ENCODE data around the gene DBT. TPM values are rescaled to one million over a fixed set of nuclear protein-coding genes. Genes with fewer than 3 reads are reported as not detected.

The DBT gene
- total RNA-seq, 6 donors from 2014 or later, result 4.4 to 17.1 (median 9.8) TPM

- Histone ChIP-seq H3K27me3 (no peaks in the 10 kb centered on the region), H3K27ac (no peak overlapping the region), H3K4me1 (peaks cover 5 to 12% (median 7%) of the 10 kb centered on the region in 4 donors), H3K9me3 (no peaks in the 10 kb centered on the region), H3K36me3 (no peaks in the 10 kb centered on the region), H3K4me3 (no peak overlapping the region)
- TF ChIP-seq POLR2AphosphoS5 (IDR thresholded peaks at IDR 0.05), result no peak
- TF ChIP-seq CTCF (IDR thresholded peaks at IDR 0.05), result no peak
- no peak for TF ChIP-seq POLR2A (IDR thresholded peaks at IDR 0.05)
- ATAC-seq (ENCODE audit: low FRiP score in 2 of 2) (no peak), DNase-seq (peak in 1 of 2 donors; percentile 75)
- WGBS, 2 donors, result 58 to 68% methylated on average over 10 of the region's 10 CpGs
These were observed 3.9 kb upstream of the DBT start for GRCh38 chr1:100253552-100253951.

DNA sequence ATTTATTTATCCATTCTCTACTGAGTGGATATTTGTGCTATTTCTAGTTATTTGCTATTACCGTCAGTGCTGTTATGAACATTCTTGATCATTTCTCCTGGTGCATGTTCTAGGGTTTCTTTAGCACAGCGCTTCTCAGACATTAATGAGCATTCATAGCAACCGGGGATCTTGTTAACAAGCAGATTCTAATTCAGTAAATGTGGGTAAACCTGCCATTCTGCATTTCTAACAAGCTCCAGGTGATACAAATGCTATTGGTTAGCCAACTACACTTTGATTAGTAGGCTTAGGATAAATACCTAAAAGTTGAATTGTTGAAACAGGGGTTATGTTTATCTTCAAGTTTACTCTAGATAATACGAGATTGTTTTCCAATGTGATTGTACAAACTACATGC lies 3.3 kb upstream of the DBT start:
- H3K27me3 ChIP-seq, result no peaks in the 10 kb centered on the region
- H3K4me3 ChIP-seq, result no peak overlapping the region
- no peaks in the 10 kb centered on the region for H3K36me3 ChIP-seq
- H3K27ac ChIP-seq, result no peak overlapping the region
- H3K9me3 ChIP-seq, result no peaks in the 10 kb centered on the region
- DNase-seq (no peak), ATAC-seq (ENCODE audit: low FRiP score in 2 of 2) (no peak)
- WGBS, 2 donors, result 70 to 77% methylated on average over 4 of the region's 4 CpGs
- peaks cover 9 to 16% (median 13%) of the 10 kb centered on the region in 4 donors for H3K4me1 ChIP-seq
- TF ChIP-seq EP300 (IDR thresholded peaks at IDR 0.05), result no peak
- TF ChIP-seq CTCF (IDR thresholded peaks at IDR 0.05), result no peak

DNA sequence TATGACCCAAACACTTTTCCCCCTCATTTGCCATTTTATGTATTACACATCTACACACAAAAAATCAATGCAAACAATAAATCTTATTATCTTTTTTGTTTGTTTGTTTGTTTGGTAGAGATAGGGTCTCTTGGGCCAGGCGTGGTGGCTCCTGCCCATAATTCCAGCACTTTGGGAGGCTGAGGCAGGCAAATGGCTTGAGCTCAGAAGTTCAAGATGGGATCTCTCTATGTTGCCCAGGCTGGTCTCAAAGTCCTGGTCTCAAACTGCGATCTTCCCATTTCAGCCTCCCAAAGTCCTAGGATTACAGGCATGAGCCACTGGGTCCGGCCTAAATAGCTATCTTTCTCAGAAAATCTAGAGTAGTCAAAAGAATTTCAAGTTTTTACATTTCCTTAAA lies 1.2 kb upstream of the DBT start:
- TF ChIP-seq CTCF (IDR thresholded peaks at IDR 0.05) (no peak), EP300 (IDR thresholded peaks at IDR 0.05) (no peak)
- WGBS, 2 donors, result 95 to 96% methylated on average over 3 of the region's 3 CpGs
- Histone ChIP-seq H3K4me3 (no peak overlapping the region), H3K27ac (no peak overlapping the region), H3K4me1 (peaks cover 9 to 16% (median 13%) of the 10 kb centered on the region in 4 donors), H3K27me3 (no peaks in the 10 kb centered on the region), H3K36me3 (no peaks in the 10 kb centered on the region), H3K9me3 (no peaks in the 10 kb centered on the region)
- no peak for ATAC-seq (ENCODE audit: low FRiP score in 2 of 2)
- no peak for DNase-seq

- H3K36me3 ChIP-seq, result no peaks in the 10 kb centered on the region
- TF ChIP-seq EP300 (IDR thresholded peaks at IDR 0.05) (no peak), POLR2A (IDR thresholded peaks at IDR 0.05) (no peak), CTCF (IDR thresholded peaks at IDR 0.05) (no peak), POLR2AphosphoS5 (IDR thresholded peaks at IDR 0.05) (no peak)
- H3K27ac ChIP-seq, result peak overlapping the region; percentile 75 to 91 (median 86)
- no peak for ATAC-seq (ENCODE audit: low FRiP score in 2 of 2)
- no peaks in the 10 kb centered on the region for H3K27me3 ChIP-seq
- H3K4me1 ChIP-seq, result peaks cover 9 to 16% (median 15%) of the 10 kb centered on the region in 4 donors
- 0% methylated on average over 1 of the region's 1 CpG for WGBS, 2 donors
- DNase-seq, result no peak
- H3K9me3 ChIP-seq, result no peaks in the 10 kb centered on the region
- H3K4me3 ChIP-seq, result peak overlapping the region in 3 of 4 donors; percentile 60 to 90 (median 84)
These were observed 630 bp upstream of the DBT start for GRCh38 chr1:100250264-100250663.

GRCh38 chr1:100249155-100249536 lies 488 bp downstream of the DBT start:
- H3K9me3 ChIP-seq, result no peaks in the 10 kb centered on the region
- DNase-seq, result no peak
- no peaks in the 10 kb centered on the region for H3K27me3 ChIP-seq
- H3K36me3 ChIP-seq, result no peaks in the 10 kb centered on the region
- no peak for TF ChIP-seq POLR2A (IDR thresholded peaks at IDR 0.05)
- TF ChIP-seq CTCF (IDR thresholded peaks at IDR 0.05), result no peak
- no peak for TF ChIP-seq POLR2AphosphoS5 (IDR thresholded peaks at IDR 0.05)
- TF ChIP-seq EP300 (IDR thresholded peaks at IDR 0.05), result no peak
- ATAC-seq (ENCODE audit: low FRiP score in 2 of 2), result peak; percentile 3 to 16
- peak overlapping the region; percentile 75 to 91 (median 86) for H3K27ac ChIP-seq
- H3K4me3 ChIP-seq, result peak overlapping the region; percentile 31 to 90 (median 72)
- peaks cover 9 to 16% (median 15%) of the 10 kb centered on the region in 4 donors for H3K4me1 ChIP-seq
- 2 to 4% methylated on average over 10 to 12 of the region's 12 CpGs for WGBS, 2 donors
